ENCODE results near the gene ZBTB34. TPM values are rescaled to one million over a fixed set of nuclear protein-coding genes. Genes with fewer than 3 reads are reported as not detected.

Gene ZBTB34
- polyA plus RNA-seq, 1 donor = 10.1 TPM

DNA sequence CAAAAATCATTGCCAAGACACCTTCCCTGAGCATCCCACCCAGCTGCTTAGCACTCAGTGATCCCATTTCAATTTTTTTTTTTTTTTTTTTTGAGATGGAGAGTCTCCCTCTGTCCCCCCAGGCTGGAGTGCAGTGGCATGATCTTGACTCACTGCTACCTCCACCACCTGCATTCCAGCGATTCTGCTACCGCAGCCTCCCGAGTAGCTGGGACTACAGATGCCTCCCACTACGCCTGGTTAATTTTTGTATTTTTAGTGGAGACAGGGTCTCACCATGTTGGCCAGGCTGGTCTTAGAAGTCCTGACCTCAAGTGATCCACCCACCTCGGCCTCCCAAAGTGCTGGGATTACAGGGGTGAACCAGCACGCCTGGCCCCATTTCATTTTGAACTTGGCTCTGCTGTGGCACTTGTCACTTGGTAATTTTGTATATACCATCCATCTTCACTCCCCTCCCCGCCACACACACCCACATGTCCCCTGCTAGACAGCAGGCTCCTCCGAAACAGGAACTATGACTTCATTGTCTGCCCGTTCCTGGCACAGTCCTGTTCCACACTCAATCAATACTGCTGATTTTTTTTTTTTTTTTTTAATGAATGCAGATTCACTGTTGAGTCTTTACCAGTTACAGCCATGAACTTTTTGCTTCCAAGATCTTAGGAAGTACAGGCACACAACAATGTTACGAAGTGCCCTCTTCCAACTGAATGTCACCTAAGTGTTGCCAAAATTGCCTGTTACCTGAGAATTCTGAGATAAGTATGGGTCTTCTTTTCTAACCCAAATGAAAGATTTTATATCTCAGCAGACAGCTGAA is 17.3 kb upstream of the ZBTB34 start:
- no peak for DNase-seq (ENCODE audit: low read depth)

DNA sequence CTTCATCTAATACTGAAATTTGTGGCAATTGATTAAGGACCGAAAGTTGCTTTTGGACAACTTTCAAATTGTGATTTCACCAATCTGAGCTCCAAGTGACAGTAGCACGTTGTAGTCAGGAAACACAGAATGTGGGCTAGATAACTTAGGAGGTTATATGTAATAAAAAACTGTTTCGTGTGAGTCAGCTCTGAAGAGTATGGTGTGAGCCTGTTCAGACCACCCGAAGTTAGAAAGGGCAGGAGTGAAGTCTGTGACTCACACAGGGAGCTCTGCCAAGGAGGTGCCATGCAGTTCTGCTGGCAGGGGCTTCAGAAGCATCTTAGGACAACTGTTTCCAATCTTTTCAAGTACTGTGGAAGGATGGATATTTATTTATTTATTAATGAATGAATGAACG is 16.4 kb upstream of the ZBTB34 start:
- DNase-seq (ENCODE audit: low read depth) = no peak

DNA sequence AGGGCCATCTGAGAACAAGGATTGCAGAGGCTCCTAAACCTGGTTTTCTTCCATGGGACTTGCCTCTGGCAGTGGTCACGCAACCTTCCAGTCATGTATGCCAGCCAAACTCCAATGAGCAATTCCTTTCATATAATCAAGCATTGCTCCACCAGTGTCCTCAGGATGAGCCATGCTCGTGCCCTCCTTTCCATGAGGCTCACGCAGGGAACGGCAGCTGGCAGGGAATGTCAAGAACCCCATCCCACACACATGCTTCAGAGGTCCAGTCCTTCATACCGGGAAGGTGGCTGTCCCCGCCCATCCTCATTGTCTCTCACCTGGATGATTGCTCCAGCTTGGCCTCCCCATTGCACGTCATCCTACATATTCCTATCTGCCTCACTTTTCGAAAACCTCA is 13.4 kb upstream of the ZBTB34 start:
- no peak for DNase-seq (ENCODE audit: low read depth)

DNA sequence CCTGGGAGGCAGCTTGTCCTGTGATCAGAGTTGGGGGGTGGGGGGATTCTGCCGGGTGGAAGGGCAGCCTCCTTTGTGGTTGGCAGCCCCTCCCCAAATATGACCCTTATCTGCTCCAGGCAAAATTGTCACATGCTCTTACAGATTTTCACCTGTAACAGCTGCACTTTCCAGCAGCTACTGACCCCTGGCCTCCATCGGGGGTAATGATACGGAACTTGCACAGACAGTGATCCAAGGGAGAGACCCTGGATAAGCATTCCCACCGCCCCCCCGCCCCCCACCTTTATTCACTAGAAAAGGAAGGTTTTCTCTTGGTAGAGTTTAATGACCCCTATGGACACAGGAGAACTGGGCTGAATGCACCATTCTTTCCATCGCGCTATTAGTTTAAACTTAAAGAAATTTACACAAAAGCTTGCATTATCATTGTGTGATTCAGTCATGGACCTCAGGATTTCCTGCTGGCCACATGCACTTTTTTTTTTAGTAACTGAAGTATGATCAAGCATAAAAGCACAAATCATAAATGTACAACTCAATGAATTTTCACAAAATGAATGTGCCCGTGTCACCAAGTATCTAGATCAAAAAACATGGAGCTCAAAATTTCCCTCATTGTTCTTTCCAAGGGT is 10.7 kb upstream of the ZBTB34 start:
- DNase-seq (ENCODE audit: low read depth) = no peak

DNA sequence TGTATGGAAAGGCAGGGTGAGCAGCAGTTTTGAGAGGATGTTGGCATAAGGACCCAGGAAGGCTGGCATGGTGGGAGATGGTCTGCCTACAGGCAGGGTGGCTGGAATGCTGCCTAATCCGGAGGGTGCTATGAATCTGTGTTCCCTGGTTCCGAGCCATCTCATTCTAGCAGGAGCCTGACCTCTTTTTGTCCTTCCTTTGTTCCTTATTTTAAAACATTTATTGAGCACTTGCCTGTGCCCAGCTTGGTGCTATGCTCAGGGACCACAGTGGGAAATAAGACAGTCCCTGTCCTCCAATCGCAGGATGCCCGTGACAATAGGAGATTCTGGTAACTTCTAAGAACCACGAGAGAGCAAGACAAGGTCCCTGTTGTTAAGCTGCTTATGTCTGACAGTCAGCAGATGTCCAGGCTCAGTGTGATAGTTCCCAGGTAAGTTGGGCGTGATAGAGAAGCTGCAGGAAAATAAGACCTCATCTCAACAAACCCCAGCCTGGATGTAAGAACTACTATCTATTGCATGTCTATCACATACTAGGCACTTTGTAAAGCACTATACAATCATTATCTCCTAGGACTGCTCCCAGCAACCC is 9.1 kb upstream of the ZBTB34 start:
- DNase-seq (ENCODE audit: low read depth) = no peak

DNA sequence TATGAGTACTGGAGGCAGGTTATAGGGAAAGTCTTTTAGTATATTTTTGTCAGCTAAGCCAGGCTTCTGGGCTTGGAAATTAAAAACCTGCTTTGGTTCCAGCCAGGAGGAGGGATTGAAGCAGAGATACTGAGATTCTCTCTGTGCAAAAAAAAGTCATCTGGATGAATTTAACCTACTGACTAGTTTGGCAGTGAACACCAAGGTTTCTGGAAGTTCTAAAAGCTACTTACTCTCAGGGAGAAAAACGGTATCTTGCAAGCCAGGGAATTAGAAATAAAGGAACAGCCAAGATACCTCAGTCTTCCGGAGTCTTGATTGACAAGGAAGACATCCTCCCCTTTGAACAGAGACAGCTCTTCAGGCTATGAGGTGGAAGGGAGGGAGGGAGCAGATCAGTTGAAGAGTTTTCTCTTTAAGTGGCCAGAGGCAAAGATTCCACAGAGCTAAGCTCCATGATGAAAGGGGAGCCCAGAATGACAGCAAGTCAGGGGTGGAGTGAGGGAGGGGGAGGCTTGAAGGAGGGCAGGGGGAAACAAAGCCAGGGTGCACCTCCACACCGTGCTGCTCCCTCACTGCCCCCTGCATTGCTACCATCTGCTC is 8.3 kb upstream of the ZBTB34 start:
- DNase-seq (ENCODE audit: low read depth) = no peak

DNA sequence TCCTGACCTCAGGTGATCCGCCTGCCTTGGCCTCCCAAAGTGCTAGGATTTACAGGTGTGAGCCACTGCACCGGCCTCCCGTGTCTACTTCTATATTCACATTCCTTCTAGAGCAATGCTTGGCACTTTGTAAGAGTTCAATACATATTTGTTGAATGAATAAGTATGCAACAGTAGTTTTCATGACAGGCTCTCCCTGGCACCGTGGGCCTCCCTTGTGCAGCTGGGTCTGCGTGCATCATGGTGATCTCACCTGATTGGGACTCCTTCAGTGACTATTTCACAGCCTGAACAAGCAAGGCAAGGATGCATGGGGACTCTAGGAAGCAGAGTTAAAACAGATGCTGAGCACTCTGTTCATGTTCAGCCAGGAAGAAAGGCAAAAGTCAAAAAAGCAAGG is 6.8 kb upstream of the ZBTB34 start:
- DNase-seq (ENCODE audit: low read depth) = no peak

DNA sequence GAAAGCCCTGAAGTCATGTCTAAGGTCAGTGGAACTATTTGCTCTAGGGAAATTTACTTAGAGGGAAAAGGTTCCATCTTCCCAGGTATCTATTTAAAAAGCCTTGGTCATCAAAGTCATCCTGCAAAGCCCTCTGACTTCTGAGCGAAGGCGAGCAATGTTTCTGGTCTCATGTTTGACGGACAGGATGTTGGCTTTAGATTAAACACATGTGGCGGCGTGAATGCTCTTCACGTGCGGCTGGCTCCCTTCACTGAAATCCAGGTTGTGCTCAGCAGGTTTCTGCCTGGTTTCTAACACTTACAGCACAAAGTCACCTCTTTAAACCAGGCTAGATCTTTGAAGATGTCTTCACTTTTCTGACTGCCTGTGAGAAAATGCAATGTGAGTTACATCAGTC is 5.7 kb upstream of the ZBTB34 start:
- no peak for DNase-seq (ENCODE audit: low read depth)

DNA sequence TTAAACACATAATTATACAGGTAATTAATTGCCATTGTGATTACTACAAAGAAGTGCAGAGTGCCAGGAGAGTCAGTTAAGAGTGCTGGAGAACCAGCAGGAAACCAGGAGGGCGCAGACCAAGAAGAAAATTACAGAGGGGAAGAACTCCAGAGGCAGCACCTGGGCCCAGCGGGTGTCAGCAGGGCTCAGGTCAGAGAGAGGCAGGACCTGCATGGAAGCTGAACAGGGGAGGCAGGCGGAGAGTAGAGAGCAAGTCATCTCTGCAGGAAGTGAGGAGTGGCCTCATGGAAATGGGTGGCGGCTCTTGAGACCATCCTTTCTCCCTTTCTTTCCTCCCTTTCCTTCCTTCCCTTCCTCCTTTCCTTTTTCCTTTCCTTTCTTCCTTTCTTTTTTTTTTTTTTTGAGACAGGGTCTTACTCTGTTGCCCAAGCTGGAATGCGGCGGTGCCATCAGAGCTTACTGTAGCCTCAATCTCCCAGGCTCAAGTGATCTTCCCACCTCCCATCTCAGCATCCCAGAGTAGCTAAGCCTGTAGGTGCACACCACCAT is 4.0 kb upstream of the ZBTB34 start:
- no peak for DNase-seq (ENCODE audit: low read depth)

DNA sequence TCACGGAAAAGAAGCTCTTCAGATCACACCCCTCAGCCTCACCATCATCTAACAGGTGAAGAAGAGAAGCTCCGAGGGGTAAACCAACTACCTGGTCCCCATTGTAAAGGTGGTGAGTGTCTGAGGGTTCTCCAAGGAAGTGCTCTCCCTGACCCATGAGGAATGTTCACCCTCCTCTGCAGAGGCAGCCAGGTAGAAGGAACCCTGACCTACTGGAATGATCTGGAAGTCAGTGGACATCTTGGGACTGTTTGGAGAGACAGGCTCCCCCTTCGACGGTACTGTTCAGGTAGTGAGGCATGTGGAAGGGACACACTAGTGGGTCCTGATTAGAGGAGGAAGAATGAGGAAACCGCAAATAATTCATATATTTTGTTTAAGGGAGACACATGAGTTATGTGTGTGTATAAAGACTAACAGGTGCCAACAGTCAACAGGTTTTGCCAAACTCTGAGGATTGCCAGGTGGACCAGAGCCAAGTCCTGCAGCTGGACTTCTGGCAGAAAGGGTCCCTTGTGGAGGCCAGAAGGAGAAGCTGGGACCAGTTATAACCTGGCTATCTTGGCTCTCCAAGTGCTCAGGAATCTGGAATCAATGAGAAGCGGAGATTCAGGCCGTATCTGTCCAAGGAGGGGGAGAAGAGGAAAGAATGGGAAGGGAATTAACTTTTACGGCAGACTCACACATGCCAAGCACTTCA is 3.0 kb upstream of the ZBTB34 start:
- no peak for DNase-seq (ENCODE audit: low read depth)

DNA sequence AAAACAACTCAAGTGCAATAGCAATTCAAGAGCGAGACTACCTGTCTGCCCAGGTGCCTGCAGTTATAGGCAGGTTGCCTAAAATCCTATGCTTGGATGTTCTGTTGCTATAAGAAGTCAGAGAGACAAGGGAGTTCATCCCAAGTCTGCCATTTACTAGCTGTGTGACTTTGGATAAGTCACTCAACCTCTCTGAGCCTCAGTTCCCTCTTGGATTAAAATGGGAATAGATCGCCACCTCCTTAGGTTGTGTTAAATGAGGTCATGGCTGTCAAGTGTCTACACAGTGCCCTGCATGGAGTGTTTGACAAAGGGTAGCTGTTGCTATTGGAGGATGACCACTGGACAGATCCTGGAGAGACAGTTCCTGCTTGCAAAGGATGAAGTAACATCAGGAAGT is 1.3 kb upstream of the ZBTB34 start:
- DNase-seq (ENCODE audit: low read depth) = no peak

DNA sequence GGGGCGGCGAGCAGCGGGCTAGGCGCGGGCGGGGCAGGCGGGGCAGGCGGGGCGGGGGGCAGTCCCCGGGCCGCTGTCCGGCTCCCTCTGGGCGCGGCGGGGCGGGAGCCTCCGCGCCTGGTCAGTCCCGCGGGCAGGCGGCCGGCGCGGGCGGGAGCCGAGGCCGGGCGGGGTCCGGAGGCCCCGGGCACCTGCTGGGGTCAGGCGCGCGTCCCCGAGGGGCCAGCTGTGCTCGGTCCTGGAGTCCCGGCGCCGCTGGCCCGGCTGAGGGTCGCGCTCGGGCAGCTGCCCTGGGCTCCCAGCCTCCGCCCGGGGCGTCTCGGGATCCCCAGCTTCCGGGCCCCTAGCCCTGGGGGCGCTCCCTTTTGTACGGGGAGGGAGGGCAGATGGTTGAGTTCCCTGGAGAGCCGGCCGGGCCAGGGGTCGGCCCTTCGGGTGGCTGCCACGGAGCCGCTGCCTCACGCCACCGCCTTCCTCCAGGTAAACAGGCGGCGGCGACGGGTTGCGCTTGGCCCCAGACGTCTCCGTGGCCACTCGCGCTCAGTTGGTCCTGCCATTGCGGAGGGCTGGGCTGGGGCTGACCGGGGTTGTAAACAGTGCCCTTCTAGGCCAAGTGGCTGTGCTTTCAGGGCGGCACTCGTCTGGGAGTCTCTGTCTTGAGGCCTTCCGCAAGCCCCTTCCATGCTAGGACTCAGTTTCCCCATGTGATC is 473 bp downstream of the ZBTB34 start:
- DNase-seq (ENCODE audit: low read depth) = no peak

DNA sequence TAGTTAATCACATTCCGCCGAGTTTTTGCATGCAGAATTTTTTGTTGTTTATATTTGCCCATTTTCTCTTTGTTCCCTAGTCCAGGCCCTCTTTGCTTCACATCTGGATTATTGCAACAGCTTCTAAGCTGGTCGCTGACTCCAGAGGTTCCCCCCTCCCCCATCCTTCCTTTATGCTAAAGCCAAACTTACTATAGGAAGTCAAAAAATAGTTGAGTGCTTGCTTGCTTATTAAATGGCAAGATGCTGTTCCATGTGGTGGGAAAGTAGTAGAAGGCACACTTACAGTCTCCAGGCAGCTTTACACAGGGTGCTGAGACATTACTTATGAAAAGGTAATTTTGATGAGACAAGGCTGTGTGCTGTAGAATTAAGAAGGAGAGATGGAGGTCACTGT is 1.3 kb downstream of the ZBTB34 start:
- DNase-seq (ENCODE audit: low read depth) = no peak

DNA sequence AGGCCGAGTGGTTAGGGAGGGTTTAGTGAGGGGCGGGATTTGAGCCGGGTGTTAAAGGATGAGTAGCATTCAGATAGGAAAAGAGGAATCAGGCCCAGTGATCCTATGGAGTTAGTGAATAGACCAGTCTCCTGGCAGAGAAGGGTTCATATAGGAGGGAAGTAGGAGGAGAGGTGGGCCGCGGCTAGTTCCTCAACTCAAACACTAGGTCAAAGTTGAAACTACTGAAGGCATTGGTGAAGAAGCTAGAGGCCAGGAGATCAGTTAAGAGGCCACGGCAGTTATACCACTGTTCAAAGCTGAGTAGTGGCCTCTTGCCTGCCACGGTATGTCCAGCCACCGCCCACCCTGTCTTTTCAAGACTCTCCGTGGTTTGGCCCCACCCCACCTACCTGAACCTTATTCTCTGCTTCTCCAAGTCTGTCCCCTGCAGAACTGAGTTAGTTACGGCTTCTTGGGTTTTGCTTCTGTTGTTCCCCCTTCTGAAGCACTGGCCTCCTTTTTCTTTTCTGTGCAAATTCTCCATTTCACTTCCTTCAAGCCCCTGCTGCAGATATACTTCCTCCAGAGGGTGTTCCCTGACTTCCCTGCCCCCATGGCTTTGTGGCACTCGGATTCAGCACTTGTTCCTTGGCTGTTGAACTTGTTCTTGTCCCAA is 1.8 kb downstream of the ZBTB34 start:
- no peak for DNase-seq (ENCODE audit: low read depth)

DNA sequence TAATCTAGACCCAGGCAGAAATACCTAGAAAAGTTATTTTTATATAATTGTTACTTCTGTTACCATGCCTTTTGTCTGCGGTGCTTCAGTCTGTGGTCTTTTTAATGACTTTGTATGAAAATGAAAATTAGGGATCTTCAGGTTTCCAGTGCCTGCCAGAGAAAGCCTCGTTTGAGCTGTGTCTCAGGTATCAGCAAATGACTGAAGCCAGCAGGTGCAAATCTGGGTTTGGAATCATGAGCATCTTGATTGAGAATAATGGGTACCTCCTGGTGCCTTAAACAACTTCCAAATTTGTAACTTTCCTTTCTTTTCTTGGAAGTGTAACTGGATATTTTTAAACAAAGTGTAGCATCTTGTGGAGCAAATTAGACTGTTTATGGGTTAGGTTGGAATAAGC is 4.3 kb downstream of the ZBTB34 start:
- no peak for DNase-seq (ENCODE audit: low read depth)

DNA sequence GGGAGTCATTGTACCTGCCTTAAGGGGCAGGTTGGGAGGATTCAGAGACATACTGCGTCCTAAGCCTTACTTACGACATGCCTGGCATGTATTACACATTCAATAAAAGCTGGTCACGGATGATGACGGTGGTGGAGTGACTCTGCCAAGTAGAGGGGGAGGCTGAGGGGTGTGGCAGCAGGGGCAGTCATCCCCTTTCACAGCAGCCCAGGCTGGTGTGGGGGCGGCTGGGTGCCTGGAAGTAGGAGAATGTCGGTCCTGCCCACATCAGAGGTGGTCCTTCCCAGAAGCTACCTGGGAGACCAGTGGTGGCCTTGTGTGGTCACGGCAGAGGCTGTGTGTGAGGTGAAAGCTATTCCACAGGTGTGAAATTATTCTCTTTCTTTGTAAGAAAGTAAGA is 8.9 kb downstream of the ZBTB34 start:
- no peak for DNase-seq (ENCODE audit: low read depth)

DNA sequence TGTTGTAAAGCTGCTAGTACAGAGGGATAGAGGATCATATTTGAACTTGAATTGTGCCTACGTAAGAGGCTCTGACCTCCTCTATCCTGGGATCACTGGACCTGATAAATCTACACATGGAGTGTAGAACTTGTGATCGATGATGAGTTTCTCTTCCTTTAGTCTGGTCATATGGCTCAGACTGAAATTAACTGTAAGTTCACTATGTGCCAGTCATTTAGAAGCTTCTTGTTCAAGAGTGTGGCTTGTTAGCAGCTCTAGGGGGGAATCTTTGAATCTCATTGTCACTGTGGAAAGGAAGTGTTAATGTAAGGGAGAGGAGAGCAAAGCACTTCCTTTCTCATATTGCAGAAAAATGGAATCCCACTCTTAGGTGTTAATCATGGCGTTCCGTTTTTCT is 12.1 kb downstream of the ZBTB34 start:
- no peak for DNase-seq (ENCODE audit: low read depth)

DNA sequence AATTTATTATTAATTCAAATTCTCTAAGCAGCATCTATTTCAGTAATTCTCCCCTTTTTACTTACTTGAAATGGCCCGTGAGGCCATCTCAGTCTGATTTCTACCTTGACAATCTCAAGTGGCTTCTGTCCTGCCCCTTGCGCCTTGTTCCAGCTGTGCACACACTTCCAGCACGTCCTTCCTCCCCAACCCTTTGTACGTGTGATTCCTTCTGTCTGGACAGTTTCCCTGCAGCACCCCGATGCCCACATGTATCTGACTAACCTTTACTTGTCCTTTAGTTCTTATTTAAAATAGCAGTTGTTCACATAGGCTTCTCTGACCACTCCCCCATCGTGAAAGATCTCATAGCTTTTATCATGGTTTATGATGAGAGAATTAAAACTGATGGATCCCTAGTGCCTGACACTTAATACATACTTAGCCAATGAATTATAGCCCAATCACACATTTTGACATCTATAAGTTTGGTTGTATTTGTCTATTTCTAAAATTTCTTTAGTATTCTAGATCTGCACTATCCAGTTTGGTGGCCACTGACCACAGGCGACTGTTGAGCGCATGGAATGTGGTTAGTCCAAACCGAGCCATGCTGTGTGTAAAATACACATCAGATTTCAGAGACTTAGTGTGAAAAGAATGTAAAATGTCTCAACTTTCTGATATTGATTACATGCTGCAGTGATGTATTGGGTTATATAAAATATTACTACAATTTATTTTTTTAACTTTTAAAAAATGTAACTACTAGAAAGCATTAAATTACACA is 14.3 kb downstream of the ZBTB34 start:
- DNase-seq (ENCODE audit: low read depth) = no peak

DNA sequence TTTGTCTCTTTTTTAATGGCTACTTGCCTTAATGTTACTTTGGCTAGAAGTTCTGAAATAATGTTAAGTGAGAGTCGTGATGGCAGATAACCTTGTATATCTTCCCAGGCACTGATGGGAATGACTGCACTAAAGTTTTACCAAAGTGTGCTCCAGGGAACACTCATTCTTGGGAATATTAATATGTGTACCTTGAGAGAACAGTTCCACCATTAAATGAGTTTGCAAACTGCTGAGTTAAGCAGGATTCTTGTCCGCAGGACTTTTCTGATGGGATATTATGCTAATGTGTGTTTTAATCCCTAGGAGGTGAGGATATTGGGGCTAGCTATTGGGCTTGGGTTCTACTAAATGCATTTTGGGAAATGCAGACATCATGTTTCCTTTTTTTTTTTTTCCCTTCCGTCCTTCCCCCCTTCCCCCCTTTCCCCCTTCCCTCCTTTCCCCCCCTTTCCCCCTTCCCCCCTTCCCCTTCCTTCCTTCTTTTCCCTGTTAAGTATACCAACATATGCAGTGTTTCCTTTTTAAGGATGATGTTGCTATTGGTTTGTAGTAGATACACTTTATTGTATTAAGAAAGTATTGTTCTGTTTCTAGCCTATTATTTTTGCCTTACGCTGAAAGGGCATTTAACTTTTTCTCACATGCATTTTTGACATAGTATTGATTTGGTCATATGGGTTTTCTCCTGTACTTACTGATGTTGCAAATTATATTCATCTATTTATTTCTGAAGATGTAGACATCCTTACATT is 15.5 kb downstream of the ZBTB34 start:
- no peak for DNase-seq (ENCODE audit: low read depth)
